Fibroblast of lung (primary cell): ENCODE data around the gene POLR2F. TPM values are rescaled to one million over a fixed set of nuclear protein-coding genes. Genes with fewer than 3 reads are reported as not detected.

Source experiments
- DNase-seq, 2 donors: peaks; one replicate each; pipeline versions ENCODE4 v3.0.0 to v3.0.0-alpha.2; 2010; ENCODE audit warnings: low read depth in 2 of 2
- H2AFZ ChIP-seq: 2 replicates; pipeline ENCODE4 v1.5.1; 2012; ENCODE audit warnings: low read length, control low read depth, inconsistent platforms
- H3K27ac ChIP-seq: 2 replicates; pipeline ENCODE4 v1.5.1; 2011; ENCODE audit warnings: low read length, control low read depth; ENCODE audit not compliant: insufficient read depth
- H3K27me3 ChIP-seq: 2 replicates; pipeline ENCODE4 v1.5.1; 2011; ENCODE audit warnings: mild to moderate bottlenecking, low read length; ENCODE audit not compliant: control insufficient read depth, insufficient read depth
- H3K36me3 ChIP-seq: 2 replicates; pipeline ENCODE4 v1.5.1; 2011; ENCODE audit warnings: low read length; ENCODE audit not compliant: control insufficient read depth, insufficient read depth
- H3K4me1 ChIP-seq: 2 replicates; pipeline ENCODE4 v1.5.1; 2011; ENCODE audit warnings: low read length; ENCODE audit not compliant: control insufficient read depth, insufficient read depth; ENCODE audit errors: extremely low read depth
- H3K4me2 ChIP-seq: 2 replicates; pipeline ENCODE4 v1.5.1; 2011; ENCODE audit warnings: low read length, control low read depth; ENCODE audit not compliant: insufficient read depth; ENCODE audit errors: extremely low read depth
- H3K4me3 ChIP-seq, 4 experiments: fragments of 200-600 bp in 1 of 4; sonication (generic) in 1 of 4; replicated peaks in 1 of 4; 2 replicates each; pipeline ENCODE4 v1.5.1; 2011 to 2016; ENCODE audit warnings: low read length in 4 of 4, low read depth in 3 of 4, mild to moderate bottlenecking in 3 of 4, control low read depth in 2 of 4, inconsistent platforms in 1 of 4, mixed read lengths in 1 of 4; ENCODE audit not compliant: insufficient read depth in 1 of 4; ENCODE audit errors: control extremely low read depth in 1 of 4
- H3K79me2 ChIP-seq: 2 replicates; pipeline ENCODE4 v1.5.1; 2012; ENCODE audit warnings: mild to moderate bottlenecking, low read length, inconsistent platforms; ENCODE audit not compliant: control insufficient read depth, insufficient read depth
- H3K9ac ChIP-seq: 2 replicates; pipeline ENCODE4 v1.5.1; 2011; ENCODE audit warnings: mild to moderate bottlenecking, low read length, control low read depth; ENCODE audit not compliant: insufficient read depth
- H3K9me3 ChIP-seq: 2 replicates; pipeline ENCODE4 v1.5.1; 2012; ENCODE audit warnings: low read depth, low read length; ENCODE audit not compliant: control insufficient read depth, insufficient read depth
- H4K20me1 ChIP-seq: 2 replicates; pipeline ENCODE4 v1.5.1; 2011; ENCODE audit warnings: low read length; ENCODE audit not compliant: control insufficient read depth, insufficient read depth; ENCODE audit errors: extremely low read depth
- CTCF ChIP-seq, 2 donors: IDR thresholded peaks in 1 of 2; conservative IDR thresholded peaks in 1 of 2; 1 replicate in 1 of 2; 2 replicates in 1 of 2; pipeline ENCODE4 v1.5.1; 2011 to 2012; ENCODE audit warnings: low read length in 2 of 2, control low read depth in 1 of 2, inconsistent platforms in 1 of 2, low read depth in 1 of 2, mild to moderate bottlenecking in 1 of 2
- EZH2 ChIP-seq: IDR thresholded peaks from 2 replicates; pipeline ENCODE4 v1.5.1; 2012; ENCODE audit warnings: low read length, control low read depth, mild to moderate bottlenecking; ENCODE audit errors: missing control alignments
- polyA plus RNA-seq, 2 donors: library from polyadenylated mRNA; depleted of rRNA in 1 of 2; stranded (reverse) in 1 of 2; unstranded in 1 of 2; fragments of >200 nt; gene quantifications; 2 replicates each; pipeline ENCODE4 v1.2.1, GENCODE V29; 2011 to 2012; ENCODE audit warnings: missing spikeins in 1 of 2
- total RNA-seq: library from RNA; depleted of rRNA; stranded (reverse); fragments of >200 nt; gene quantifications from 2 replicates; pipeline ENCODE4 v1.2.1, GENCODE V29; 2014

Gene POLR2F
- total and polyA plus RNA-seq, 2 donors (not counting 1 experiment from before 2014, with no cell fraction given): 31.9 to 82.0 TPM

GRCh38 chr22:37911697-37912096 lies 41.8 kb upstream of the POLR2F start:
- no peaks in the 10 kb centered on the region for H3K27me3 ChIP-seq
- no peak overlapping the region for H3K4me2 ChIP-seq
- DNase-seq: no peak
- peaks cover 30% of the 10 kb centered on the region for H3K79me2 ChIP-seq
- H2AFZ ChIP-seq: no peak overlapping the region
- H3K4me1 ChIP-seq: peaks cover 18% of the 10 kb centered on the region
- no peaks in the 10 kb centered on the region for H4K20me1 ChIP-seq
- no peak overlapping the region for H3K4me3 ChIP-seq
- peaks cover 14% of the 10 kb centered on the region for H3K36me3 ChIP-seq
- no peaks in the 10 kb centered on the region for H3K9me3 ChIP-seq
- no peak overlapping the region for H3K27ac ChIP-seq
- TF ChIP-seq CTCF (conservative IDR thresholded peaks at IDR 0.05 in 1 of 2, IDR thresholded peaks at IDR 0.05 in 1 of 2; ENCODE audit: low read depth in 1 of 2, low read length in 2 of 2): no peak
- no peak for TF ChIP-seq EZH2
- no peak overlapping the region for H3K9ac ChIP-seq

GRCh38 chr22:37912171-37912570 lies 41.3 kb upstream of the POLR2F start:
- no peak for DNase-seq
- no peaks in the 10 kb centered on the region for H3K27me3 ChIP-seq
- H3K4me2 ChIP-seq: no peak overlapping the region
- H3K4me3 ChIP-seq: no peak overlapping the region
- peaks cover 25% of the 10 kb centered on the region for H3K79me2 ChIP-seq
- no peak overlapping the region for H2AFZ ChIP-seq
- H4K20me1 ChIP-seq: no peaks in the 10 kb centered on the region
- H3K36me3 ChIP-seq: peaks cover 14% of the 10 kb centered on the region
- H3K9me3 ChIP-seq: no peaks in the 10 kb centered on the region
- H3K9ac ChIP-seq: no peak overlapping the region
- H3K27ac ChIP-seq: no peak overlapping the region
- TF ChIP-seq EZH2: no peak
- no peak for TF ChIP-seq CTCF (conservative IDR thresholded peaks at IDR 0.05 in 1 of 2, IDR thresholded peaks at IDR 0.05 in 1 of 2; ENCODE audit: low read depth in 1 of 2, low read length in 2 of 2)
- peaks cover 18% of the 10 kb centered on the region for H3K4me1 ChIP-seq

GRCh38 chr22:37913233-37913721 lies 40.2 kb upstream of the POLR2F start:
- H3K79me2 ChIP-seq: peaks cover 16% of the 10 kb centered on the region
- no peak overlapping the region for H3K4me3 ChIP-seq
- no peak overlapping the region for H3K9ac ChIP-seq
- H4K20me1 ChIP-seq: no peaks in the 10 kb centered on the region
- H3K27me3 ChIP-seq: no peaks in the 10 kb centered on the region
- H3K36me3 ChIP-seq: peaks cover 19% of the 10 kb centered on the region
- no peak overlapping the region for H3K27ac ChIP-seq
- no peaks in the 10 kb centered on the region for H3K9me3 ChIP-seq
- no peak for TF ChIP-seq CTCF (conservative IDR thresholded peaks at IDR 0.05 in 1 of 2, IDR thresholded peaks at IDR 0.05 in 1 of 2; ENCODE audit: low read depth in 1 of 2, low read length in 2 of 2)
- TF ChIP-seq EZH2: no peak
- no peak overlapping the region for H3K4me2 ChIP-seq
- DNase-seq: no peak
- no peak overlapping the region for H2AFZ ChIP-seq
- H3K4me1 ChIP-seq: peaks cover 13% of the 10 kb centered on the region
